Activated naive CD8-positive, alpha-beta T cell treated with anti-CD3 and anti-CD28 coated beads for 36 hours (primary cell): ENCODE measurements around the gene TRIM8. TPM values are rescaled to one million over a fixed set of nuclear protein-coding genes. Genes with fewer than 3 reads are reported as not detected.
A peak's percentile ranks its signal among the peaks of the same experiment; 100 is the strongest.
"Not testable (repeated sequence)": the region's sequence is repeated elsewhere in the genome, so short reads cannot be mapped to it uniquely, and the experiment has no call there.

Experiments used
- DNase-seq: peaks from one replicate; pipeline ENCODE4 v3.0.0; 2021
- H3K27ac Mint-ChIP-seq: one replicate; pipeline ENCODE4 v1.8.0; 2022; ENCODE audit warnings: mild to moderate bottlenecking, moderate library complexity, mixed read lengths
- H3K27me3 Mint-ChIP-seq: one replicate; pipeline ENCODE4 v1.8.0; 2022; ENCODE audit warnings: mild to moderate bottlenecking, mixed read lengths
- H3K36me3 Mint-ChIP-seq: one replicate; pipeline ENCODE4 v1.8.0; 2021; ENCODE audit warnings: mild to moderate bottlenecking, mixed read lengths
- H3K4me1 Mint-ChIP-seq: one replicate; pipeline ENCODE4 v1.8.0; 2021; ENCODE audit warnings: mixed read lengths
- H3K4me3 Mint-ChIP-seq: one replicate; pipeline ENCODE4 v1.8.0; 2022; ENCODE audit warnings: mild to moderate bottlenecking, moderate library complexity, mixed read lengths
- H3K9me3 Mint-ChIP-seq: one replicate; pipeline ENCODE4 v1.8.0; 2022; ENCODE audit warnings: mixed read lengths
- total RNA-seq, 2 experiments: library from RNA; stranded (reverse); gene quantifications; one replicate each; pipeline ENCODE4 v1.2.3, GENCODE V29; 2021

Gene TRIM8
- total RNA-seq, 2 experiments from 2014 or later = 40.4 to 41.8 TPM

GRCh38 chr10:102660888-102661657, 16.8 kb downstream of the TRIM8 start:
- peaks cover 45% of the 10 kb centered on the region for H3K4me1 Mint-ChIP-seq
- no peaks in the 10 kb centered on the region for H3K27me3 Mint-ChIP-seq
- H3K9me3 Mint-ChIP-seq = no peaks in the 10 kb centered on the region
- H3K36me3 Mint-ChIP-seq = peaks cover 2% of the 10 kb centered on the region
- peak overlapping the region; percentile 78 for H3K27ac Mint-ChIP-seq
- peak; percentile 83 for DNase-seq
- H3K4me3 Mint-ChIP-seq = peak overlapping the region; percentile 67

- H3K9me3 Mint-ChIP-seq = no peaks in the 10 kb centered on the region
- DNase-seq = no peak
- peaks cover 45% of the 10 kb centered on the region for H3K4me1 Mint-ChIP-seq
- peak overlapping the region; percentile 78 for H3K27ac Mint-ChIP-seq
- no peaks in the 10 kb centered on the region for H3K27me3 Mint-ChIP-seq
- peaks cover 2% of the 10 kb centered on the region for H3K36me3 Mint-ChIP-seq
- peak overlapping the region; percentile 67 for H3K4me3 Mint-ChIP-seq
These were observed 17.4 kb downstream of the TRIM8 start for GRCh38 chr10:102661658-102662028.

GRCh38 chr10:102665904-102666509, 21.7 kb downstream of the TRIM8 start:
- no peak overlapping the region for H3K4me3 Mint-ChIP-seq
- no peaks in the 10 kb centered on the region for H3K9me3 Mint-ChIP-seq
- no peaks in the 10 kb centered on the region for H3K36me3 Mint-ChIP-seq
- no peaks in the 10 kb centered on the region for H3K27me3 Mint-ChIP-seq
- H3K4me1 Mint-ChIP-seq = peaks cover 29% of the 10 kb centered on the region
- DNase-seq = no peak
- H3K27ac Mint-ChIP-seq = no peak overlapping the region

GRCh38 chr10:102667411-102667810, 23.1 kb downstream of the TRIM8 start:
- H3K4me1 Mint-ChIP-seq = peaks cover 16% of the 10 kb centered on the region
- H3K27ac Mint-ChIP-seq, H3K9me3 Mint-ChIP-seq, H3K36me3 Mint-ChIP-seq, H3K4me3 Mint-ChIP-seq, H3K27me3 Mint-ChIP-seq, DNase-seq: not testable (repeated sequence)

GRCh38 chr10:102668326-102669107, 24.2 kb downstream of the TRIM8 start:
- Mint-ChIP-seq H3K27ac (no peak overlapping the region), H3K4me3 (no peak overlapping the region), H3K4me1 (peaks cover 16% of the 10 kb centered on the region), H3K9me3 (no peaks in the 10 kb centered on the region), H3K36me3 (no peaks in the 10 kb centered on the region), H3K27me3 (no peaks in the 10 kb centered on the region)
- DNase-seq = no peak

- no peak for DNase-seq
- peaks cover 25% of the 10 kb centered on the region for H3K4me1 Mint-ChIP-seq
- no peaks in the 10 kb centered on the region for H3K36me3 Mint-ChIP-seq
- H3K27ac Mint-ChIP-seq = no peak overlapping the region
- no peaks in the 10 kb centered on the region for H3K27me3 Mint-ChIP-seq
- H3K9me3 Mint-ChIP-seq = no peaks in the 10 kb centered on the region
- no peak overlapping the region for H3K4me3 Mint-ChIP-seq
These were observed 25.2 kb downstream of the TRIM8 start for GRCh38 chr10:102669206-102670064.

- H3K36me3 Mint-ChIP-seq = no peaks in the 10 kb centered on the region
- no peaks in the 10 kb centered on the region for H3K27me3 Mint-ChIP-seq
These were observed 25.9 kb downstream of the TRIM8 start for GRCh38 chr10:102670065-102670670.

GRCh38 chr10:102670871-102671434, 26.7 kb downstream of the TRIM8 start:
- no peaks in the 10 kb centered on the region for H3K9me3 Mint-ChIP-seq
- H3K36me3 Mint-ChIP-seq = no peaks in the 10 kb centered on the region
- H3K4me1 Mint-ChIP-seq = peaks cover 40% of the 10 kb centered on the region
- no peak overlapping the region for H3K27ac Mint-ChIP-seq
- H3K4me3 Mint-ChIP-seq = no peak overlapping the region
- H3K27me3 Mint-ChIP-seq = no peaks in the 10 kb centered on the region
- no peak for DNase-seq

More at GRCh38 chr10:102670065-102670670, 25.9 kb downstream of the TRIM8 start:
- peaks cover 32% of the 10 kb centered on the region for H3K4me1 Mint-ChIP-seq
- H3K9me3 Mint-ChIP-seq = no peaks in the 10 kb centered on the region
- no peak for DNase-seq
- no peak overlapping the region for H3K27ac Mint-ChIP-seq
- no peak overlapping the region for H3K4me3 Mint-ChIP-seq

- Mint-ChIP-seq H3K4me1 (peaks cover 41% of the 10 kb centered on the region), H3K36me3 (no peaks in the 10 kb centered on the region), H3K27me3 (no peaks in the 10 kb centered on the region), H3K9me3 (no peaks in the 10 kb centered on the region), H3K27ac (peak overlapping the region; percentile 40), H3K4me3 (peak overlapping the region; percentile 78)
- DNase-seq = no peak
These were observed 29.0 kb downstream of the TRIM8 start for GRCh38 chr10:102673236-102673818.

GRCh38 chr10:102673819-102674511, 29.7 kb downstream of the TRIM8 start:
- Mint-ChIP-seq H3K27ac (peak overlapping the region; percentile 40), H3K4me1 (peaks cover 42% of the 10 kb centered on the region), H3K27me3 (no peaks in the 10 kb centered on the region), H3K9me3 (no peaks in the 10 kb centered on the region), H3K4me3 (peak overlapping the region; percentile 78), H3K36me3 (no peaks in the 10 kb centered on the region)
- DNase-seq = peak; percentile 72

- Mint-ChIP-seq H3K27ac (peak overlapping the region; percentile 42), H3K36me3 (no peaks in the 10 kb centered on the region), H3K4me3 (peak overlapping the region; percentile 78), H3K4me1 (peaks cover 42% of the 10 kb centered on the region), H3K27me3 (no peaks in the 10 kb centered on the region), H3K9me3 (no peaks in the 10 kb centered on the region)
- no peak for DNase-seq
These were observed 30.3 kb downstream of the TRIM8 start for GRCh38 chr10:102674566-102674965.

- H3K27me3 Mint-ChIP-seq = no peaks in the 10 kb centered on the region
- H3K36me3 Mint-ChIP-seq = no peaks in the 10 kb centered on the region
- peak overlapping the region; percentile 42 for H3K27ac Mint-ChIP-seq
- H3K9me3 Mint-ChIP-seq = no peaks in the 10 kb centered on the region
- H3K4me1 Mint-ChIP-seq = peaks cover 39% of the 10 kb centered on the region
- H3K4me3 Mint-ChIP-seq = peak overlapping the region; percentile 78
- no peak for DNase-seq
These were observed 30.9 kb downstream of the TRIM8 start for GRCh38 chr10:102675011-102675665.
